Endothelial cell of umbilical vein (primary cell): ENCODE measurements around the gene WNT6. TPM values are rescaled to one million over a fixed set of nuclear protein-coding genes. Genes with fewer than 3 reads are reported as not detected.

Source experiments
- BruUV-seq: library from RNA; stranded (reverse); fragments of 400-500 nt; replicated peaks from 2 replicates; lab custom pipeline; 2021; lab: Mats Ljungman, UMichigan
- CTCF ChIA-PET: fragments of 300-600, 350-600 bp; sonication (Branson Sonifier 250); formaldehyde crosslinking; loops from one replicate; lab custom pipeline; 2021; ENCODE audit warnings: antibody characterized with exemption, inconsistent platforms; lab: Charles Lee
- POLR2A ChIA-PET: fragments of 300-600, 350-600 bp; sonication (Branson Sonifier 250); formaldehyde crosslinking; loops from one replicate; lab custom pipeline; 2021; ENCODE audit warnings: antibody characterized with exemption, inconsistent platforms; lab: Charles Lee
- DNase-seq: peaks from one replicate; pipeline ENCODE4 v3.0.0-alpha.2; 2011; ENCODE audit warnings: low read depth, low spot score
- FAIRE-seq: peaks from 2 replicates; lab custom pipeline; 2011; peaks lifted over from hg19 to GRCh38; lab: Jason Lieb, UNC
- H2AFZ ChIP-seq: 2 replicates; pipeline ENCODE4 v1.6.0; 2012; ENCODE audit warnings: low read depth, low read length, control low read depth, inconsistent platforms
- H3K27ac ChIP-seq: 2 replicates; pipeline ENCODE4 v1.5.1; 2011; ENCODE audit warnings: low read depth, mild to moderate bottlenecking, control low read depth, low read length, moderate library complexity; ENCODE audit not compliant: insufficient read depth
- H3K27me3 ChIP-seq, 2 experiments: 2 replicates each; pipeline versions ENCODE4 v1.6.0 to v1.6.1; 2011; ENCODE audit warnings: low read length in 2 of 2, mixed read lengths in 1 of 2; ENCODE audit not compliant: control insufficient read depth in 2 of 2, insufficient read depth in 2 of 2
- H3K36me3 ChIP-seq, 2 experiments: 2 replicates in 1 of 2; 3 replicates in 1 of 2; pipeline ENCODE4 v1.5.1; 2011; ENCODE audit warnings: low read length in 2 of 2, mild to moderate bottlenecking in 1 of 2, moderate library complexity in 1 of 2; ENCODE audit not compliant: control insufficient read depth in 2 of 2, insufficient read depth in 2 of 2; ENCODE audit errors: extremely low read depth in 1 of 2
- H3K4me1 ChIP-seq: 3 replicates; pipeline ENCODE4 v1.5.1; 2011; ENCODE audit warnings: mild to moderate bottlenecking, low read length; ENCODE audit not compliant: control insufficient read depth, insufficient read depth; ENCODE audit errors: extremely low read depth
- H3K4me2 ChIP-seq: 2 replicates; pipeline ENCODE4 v1.6.1; 2011; ENCODE audit warnings: low read length, control low read depth, mixed read lengths; ENCODE audit not compliant: insufficient read depth
- H3K4me3 ChIP-seq, 3 experiments: fragments of 200-600 bp in 1 of 3; sonication (generic), shearing (Covaris generic) in 1 of 3; replicated peaks in 1 of 3; 2 replicates each; pipeline ENCODE4 v1.5.1; 2011 to 2016; ENCODE audit warnings: control low read depth in 3 of 3, low read length in 3 of 3, mild to moderate bottlenecking in 2 of 3, inconsistent platforms in 1 of 3, low read depth in 1 of 3, moderate library complexity in 1 of 3; ENCODE audit not compliant: insufficient read depth in 1 of 3
- H3K79me2 ChIP-seq: 2 replicates; pipeline ENCODE4 v1.6.0; 2012; ENCODE audit warnings: low read length, inconsistent platforms; ENCODE audit not compliant: control insufficient read depth, insufficient read depth
- H3K9ac ChIP-seq: replicated peaks from 2 replicates; pipeline ENCODE3; 2011; ENCODE audit warnings: low read length, control low read depth; ENCODE audit not compliant: insufficient read depth; ENCODE audit errors: extremely low read depth
- H3K9me1 ChIP-seq: replicated peaks from 3 replicates; pipeline ENCODE4 v1.6.0; 2011; ENCODE audit warnings: mild to moderate bottlenecking, low read length; ENCODE audit not compliant: control insufficient read depth, insufficient read depth; ENCODE audit errors: extremely low read depth
- H3K9me3 ChIP-seq: replicated peaks from 2 replicates; pipeline ENCODE4 v1.5.1; 2012; ENCODE audit warnings: low read length, inconsistent platforms; ENCODE audit not compliant: control insufficient read depth, insufficient read depth
- H4K20me1 ChIP-seq: replicated peaks from 2 replicates; pipeline ENCODE3; 2011; ENCODE audit warnings: mild to moderate bottlenecking, low read length; ENCODE audit not compliant: control insufficient read depth, insufficient read depth; ENCODE audit errors: extremely low read depth
- EZH2 ChIP-seq: IDR thresholded peaks from 2 replicates; pipeline ENCODE4 v1.6.1; 2012; ENCODE audit warnings: borderline replicate concordance, low read depth, mild to moderate bottlenecking, moderate library complexity, low read length, inconsistent platforms; ENCODE audit not compliant: severe bottlenecking
- FOS ChIP-seq: IDR thresholded peaks from 2 replicates; pipeline ENCODE4 v1.6.1; 2011; ENCODE audit warnings: mild to moderate bottlenecking, low read length, moderate library complexity, borderline replicate concordance; ENCODE audit not compliant: insufficient read depth
- GATA2 ChIP-seq: IDR thresholded peaks from 2 replicates; pipeline ENCODE4 v1.7.0; 2011; ENCODE audit warnings: low read depth, mild to moderate bottlenecking, moderate library complexity, mixed read lengths, low read length; ENCODE audit not compliant: insufficient read length, insufficient read depth
- JUN ChIP-seq: IDR thresholded peaks from 2 replicates; pipeline ENCODE4 v1.6.1; 2011; ENCODE audit warnings: borderline replicate concordance, low read depth; ENCODE audit not compliant: insufficient read length, insufficient read depth
- MYC ChIP-seq: IDR thresholded peaks from one replicate; pipeline ENCODE4 v1.6.1; 2011; ENCODE audit warnings: mild to moderate bottlenecking, low read depth, low read length
- POLR2A ChIP-seq: IDR thresholded peaks from 2 replicates; pipeline ENCODE4 v1.6.1; 2012; ENCODE audit warnings: low read depth, mild to moderate bottlenecking, control low read depth, low read length
- POLR2AphosphoS5 ChIP-seq: IDR thresholded peaks from 2 replicates; pipeline ENCODE4 v1.6.1; 2012; ENCODE audit warnings: low read depth, mild to moderate bottlenecking, control low read depth, low read length, moderate library complexity; ENCODE audit not compliant: insufficient read depth
- dilution Hi-C: fragments of 300-500 bp; cut with MboI; formaldehyde crosslinking; loops from one replicate; pipeline ENCODE4 v1.15.0; 2019; ENCODE audit warnings: low sequenced_read_pairs; ENCODE audit not compliant: extremely low pct_ligation_motif_present
- intact Hi-C: fragments of 100-400 bp; cut with micrococcal nuclease; formaldehyde crosslinking; loops from one replicate; pipeline ENCODE4 v1.10.0; 2022
- polyA plus RNA-seq, 4 experiments: library from polyadenylated mRNA; depleted of rRNA in 3 of 4; stranded (reverse) in 3 of 4; unstranded in 1 of 4; fragments of >200 nt; gene quantifications; 2 replicates each; pipeline versions ENCODE4 v1.2.1 to v1.2.3, GENCODE V29; 2011 to 2012; ENCODE audit warnings: missing spikeins in 1 of 4
- total RNA-seq: library from RNA; stranded (reverse); gene quantifications from 2 replicates; pipeline ENCODE4 v1.2.3, GENCODE V29; 2021
- TF ChIP-seq, protein P1 (sequence below): IDR thresholded peaks from 2 replicates; pipeline ENCODE4 v1.6.1; 2011; ENCODE audit not compliant: insufficient read depth, insufficient read length
- TF ChIP-seq, protein P2 (sequence below), 2 donors: IDR thresholded peaks; 1 replicate in 1 of 2; 2 replicates in 1 of 2; pipeline ENCODE4 v1.5.1; 2011; ENCODE audit warnings: low read length in 2 of 2, mild to moderate bottlenecking in 2 of 2, moderate library complexity in 2 of 2, control low read depth in 1 of 2, inconsistent platforms in 1 of 2, low read depth in 1 of 2; ENCODE audit not compliant: insufficient read depth in 1 of 2; ENCODE audit errors: extremely low read depth in 1 of 2

The WNT6 gene
- total and polyA plus RNA-seq, 2 donors (not counting 3 experiments of a cell fraction or from before 2014, with no cell fraction given), result not detected

DNA sequence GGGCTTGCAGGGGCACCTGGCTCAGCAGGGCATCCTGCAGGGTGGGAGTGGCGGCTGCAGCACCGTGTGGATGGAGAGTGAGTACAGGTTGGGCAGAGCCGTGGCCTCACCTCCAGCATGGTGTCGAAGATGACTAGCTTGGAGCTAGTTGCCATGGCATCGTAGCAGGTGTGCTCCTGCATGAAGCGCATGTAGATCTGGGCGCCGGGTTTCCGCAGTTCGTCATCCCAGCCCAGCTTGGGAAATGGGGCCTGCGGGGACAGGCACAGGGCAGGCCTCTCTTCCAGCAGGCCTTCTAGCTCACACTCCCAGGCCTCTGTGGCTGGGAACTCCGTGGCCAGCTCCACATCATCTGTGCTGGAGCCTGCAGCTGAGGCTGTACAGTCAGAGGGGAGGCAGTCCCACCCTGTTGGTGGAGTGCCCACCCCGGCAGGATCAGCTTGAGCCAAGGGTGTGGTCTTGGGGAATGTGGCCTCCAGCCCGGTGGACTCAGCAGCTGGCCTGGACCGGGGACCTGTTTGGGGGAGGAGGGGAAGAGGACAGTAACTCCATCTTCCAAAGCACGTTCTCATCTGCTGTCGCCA, 29.6 kb upstream of the WNT6 start:
- intact Hi-C loops, result no loop called here
- CTCF ChIA-PET, result interaction anchor here (0.8 to 1.9 kb wide), 3 partner anchors 18 to 68 kb away, joined by 3 to 17 read pairs (median 4); no protein-coding TSS in a partner anchor

DNA sequence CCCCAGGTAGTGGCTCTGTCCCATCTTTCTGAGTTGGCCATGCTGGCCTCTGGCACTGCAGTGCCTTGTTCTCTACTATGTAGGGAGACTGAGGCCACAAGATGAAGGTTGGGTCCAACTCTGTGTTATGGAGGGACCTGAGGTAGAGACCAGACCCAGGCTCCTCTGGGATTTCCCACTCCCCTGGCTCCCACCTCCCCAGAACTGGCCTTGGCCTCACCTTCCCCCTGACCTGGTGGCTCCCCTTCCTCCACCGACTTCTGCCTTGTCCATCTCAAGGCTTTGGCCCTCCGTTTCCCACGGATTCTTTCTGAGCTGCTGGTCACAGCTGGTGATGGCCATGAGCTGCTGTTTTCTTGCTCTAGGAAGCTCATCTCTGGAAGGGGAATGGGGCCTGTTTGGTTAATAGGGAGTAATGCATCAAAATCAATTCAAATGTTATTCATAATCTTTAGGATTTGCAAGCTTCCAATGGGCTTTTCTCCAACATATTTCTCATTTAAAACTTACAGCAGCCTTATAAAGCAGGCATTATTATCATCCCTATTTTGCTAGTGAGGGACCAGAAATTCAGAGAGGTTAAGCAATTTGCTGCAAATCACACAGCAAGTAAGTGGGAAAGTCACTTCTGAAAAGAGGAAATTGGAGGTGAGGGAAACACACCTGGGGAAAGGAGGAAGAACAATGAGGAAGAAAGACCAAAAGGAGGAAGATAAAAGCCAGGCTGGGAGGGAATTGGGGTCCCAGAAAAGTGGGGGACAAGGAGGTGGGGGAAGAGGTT, 28.9 kb upstream of the WNT6 start:
- CTCF ChIA-PET, result interaction anchor here (1.3 kb wide), 1 partner anchor 21 kb away, joined by 3 read pairs; no protein-coding TSS in a partner anchor
- no peak overlapping the region for H3K9ac ChIP-seq

More for the DNA sequence above, 29.6 kb upstream of the WNT6 start:
- H3K4me3 ChIP-seq, result no peak overlapping the region
- no peaks in the 10 kb centered on the region for H4K20me1 ChIP-seq
- H3K9me1 ChIP-seq, result no peaks in the 10 kb centered on the region
- dilution Hi-C loops, result no loop called here
- no peak overlapping the region for H3K4me2 ChIP-seq
- H3K27ac ChIP-seq, result no peak overlapping the region
- BruUV-seq, result no TSS peak
- POLR2A ChIA-PET, result no interaction called here
- H2AFZ ChIP-seq, result no peak overlapping the region
- H3K9me3 ChIP-seq, result no peaks in the 10 kb centered on the region
- FAIRE-seq (no peak), DNase-seq (no peak)
- no peaks in the 10 kb centered on the region for H3K27me3 ChIP-seq
- H3K79me2 ChIP-seq, result no peaks in the 10 kb centered on the region
- no peaks in the 10 kb centered on the region for H3K36me3 ChIP-seq
- TF ChIP-seq POLR2AphosphoS5 (no peak), JUN (no peak), EZH2 (no peak)
- TF ChIP-seq, protein P1, sequence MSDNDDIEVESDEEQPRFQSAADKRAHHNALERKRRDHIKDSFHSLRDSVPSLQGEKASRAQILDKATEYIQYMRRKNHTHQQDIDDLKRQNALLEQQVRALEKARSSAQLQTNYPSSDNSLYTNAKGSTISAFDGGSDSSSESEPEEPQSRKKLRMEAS, result no peak
- H3K4me1 ChIP-seq, result peaks cover 17% of the 10 kb centered on the region
- H3K9ac ChIP-seq, result no peak overlapping the region

More for the DNA sequence above, 28.9 kb upstream of the WNT6 start:
- Histone ChIP-seq H3K4me1 (peaks cover 17% of the 10 kb centered on the region), H3K27me3 (no peaks in the 10 kb centered on the region), H3K4me3 (no peak overlapping the region), H3K9me3 (no peaks in the 10 kb centered on the region), H3K4me2 (no peak overlapping the region), H3K36me3 (no peaks in the 10 kb centered on the region), H2AFZ (no peak overlapping the region), H3K9me1 (no peaks in the 10 kb centered on the region), H4K20me1 (no peaks in the 10 kb centered on the region), H3K79me2 (no peaks in the 10 kb centered on the region), H3K27ac (no peak overlapping the region)
- BruUV-seq, result no TSS peak
- dilution Hi-C loops (no loop called here), intact Hi-C loops (no loop called here)
- DNase-seq, result no peak
- POLR2A ChIA-PET, result no interaction called here
- TF ChIP-seq FOS, result no peak
- no peak for TF ChIP-seq JUN
- TF ChIP-seq MYC, result no peak
- TF ChIP-seq POLR2AphosphoS5, result no peak
- no peak for TF ChIP-seq POLR2A
- TF ChIP-seq, protein P2, sequence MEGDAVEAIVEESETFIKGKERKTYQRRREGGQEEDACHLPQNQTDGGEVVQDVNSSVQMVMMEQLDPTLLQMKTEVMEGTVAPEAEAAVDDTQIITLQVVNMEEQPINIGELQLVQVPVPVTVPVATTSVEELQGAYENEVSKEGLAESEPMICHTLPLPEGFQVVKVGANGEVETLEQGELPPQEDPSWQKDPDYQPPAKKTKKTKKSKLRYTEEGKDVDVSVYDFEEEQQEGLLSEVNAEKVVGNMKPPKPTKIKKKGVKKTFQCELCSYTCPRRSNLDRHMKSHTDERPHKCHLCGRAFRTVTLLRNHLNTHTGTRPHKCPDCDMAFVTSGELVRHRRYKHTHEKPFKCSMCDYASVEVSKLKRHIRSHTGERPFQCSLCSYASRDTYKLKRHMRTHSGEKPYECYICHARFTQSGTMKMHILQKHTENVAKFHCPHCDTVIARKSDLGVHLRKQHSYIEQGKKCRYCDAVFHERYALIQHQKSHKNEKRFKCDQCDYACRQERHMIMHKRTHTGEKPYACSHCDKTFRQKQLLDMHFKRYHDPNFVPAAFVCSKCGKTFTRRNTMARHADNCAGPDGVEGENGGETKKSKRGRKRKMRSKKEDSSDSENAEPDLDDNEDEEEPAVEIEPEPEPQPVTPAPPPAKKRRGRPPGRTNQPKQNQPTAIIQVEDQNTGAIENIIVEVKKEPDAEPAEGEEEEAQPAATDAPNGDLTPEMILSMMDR (IDR thresholded peaks at IDR 0.05; ENCODE audit: extremely low read depth in 1 of 2, insufficient read depth in 1 of 2, low read depth in 1 of 2, low read length in 2 of 2), result no peak
- TF ChIP-seq EZH2, result no peak
- no peak for TF ChIP-seq GATA2
- TF ChIP-seq, protein P1, result no peak
- no peak for FAIRE-seq
